Cardiac septum (tissue), 1 donor: ENCODE data around the gene VPS11. TPM values are rescaled to one million over a fixed set of nuclear protein-coding genes. Genes with fewer than 3 reads are reported as not detected.
A peak's percentile ranks its signal among the peaks of the same experiment; 100 is the strongest.

Experiments
- DNase-seq: peaks from one replicate; pipeline ENCODE4 v3.0.0-alpha.2; 2020; ENCODE audit warnings: low spot score
- intact Hi-C: fragments of 100-400 bp; cut with DNase I; formaldehyde crosslinking; loops from one replicate; pipeline ENCODE4 v1.14.0; 2022
- microRNA-seq: library from miRNA; unstranded; fragments of <30 nt; microRNA quantifications from one replicate; pipeline ENCODE4 v1.2.0, GENCODE V29; 2020
- total RNA-seq: library from RNA; stranded (reverse); fragmentation: NEBNext Ultra II Directional; extraction: Animal tissue kit (Norgen Biotek cat#: 25700); gene quantifications from one replicate; pipeline ENCODE4 v1.2.1, GENCODE V29; 2021
- donor health status: DM: no; HTN: no; CAD: no.

The VPS11 gene
- total RNA-seq, 1 donor from 2014 or later, result 18.5 TPM

DNA sequence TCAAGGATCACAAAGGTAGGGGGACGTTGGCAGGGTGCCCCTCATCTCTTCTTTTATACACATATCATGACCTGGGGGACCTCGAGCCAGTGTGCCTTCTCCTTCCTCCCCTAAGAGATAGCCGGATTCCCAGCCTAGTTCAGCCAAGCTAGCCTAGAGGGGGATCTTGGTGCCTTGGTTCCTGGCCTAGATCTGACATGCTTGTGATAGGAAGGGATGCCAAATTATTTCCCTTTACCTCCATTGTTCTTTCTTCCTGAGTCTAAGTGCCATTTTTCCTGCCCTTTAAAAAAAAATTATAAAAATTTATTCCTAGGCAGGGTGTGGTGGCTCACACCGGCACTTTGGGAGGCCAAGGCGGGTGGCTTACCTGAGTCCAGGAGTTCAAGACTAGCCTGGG, 46.7 kb downstream of the VPS11 start:
- no peak for DNase-seq
- intact Hi-C loops, result no loop called here

DNA sequence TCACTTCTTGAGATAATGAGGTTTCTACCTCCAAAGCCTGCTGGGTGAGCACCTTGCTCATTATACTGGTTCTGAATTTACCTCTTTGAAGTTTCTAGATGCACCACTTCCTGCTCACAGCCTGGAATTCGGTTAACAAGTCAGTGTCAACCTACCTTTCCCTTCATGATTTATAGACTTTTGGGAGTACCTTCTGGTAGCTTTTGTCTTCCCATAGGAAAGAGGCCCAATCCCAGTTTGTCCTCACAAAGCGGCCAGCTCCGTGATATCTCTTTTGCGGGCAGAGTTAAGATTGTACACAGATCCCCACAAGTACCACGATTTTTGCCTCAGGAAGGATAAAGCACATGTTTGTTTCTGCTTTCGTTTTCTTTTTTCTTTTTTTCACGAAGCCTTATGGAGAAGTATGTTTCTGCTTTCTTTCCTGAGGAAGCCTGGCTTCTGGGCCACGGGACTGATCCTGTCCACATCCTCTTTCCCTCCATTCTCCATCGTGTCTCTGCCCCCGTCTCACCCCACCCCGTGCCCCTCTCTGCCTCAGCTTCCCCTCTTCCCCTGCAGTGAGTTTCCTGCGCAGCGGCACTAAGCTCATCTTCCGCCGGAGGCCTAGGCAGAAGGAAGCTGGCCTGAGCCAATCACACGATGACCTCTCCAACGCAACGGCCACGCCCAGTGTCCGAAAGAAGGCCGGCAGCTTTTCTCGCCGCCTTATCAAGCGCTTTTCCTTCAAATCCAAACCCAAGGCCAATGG, 48.0 kb downstream of the VPS11 start:
- DNase-seq, result no peak
- intact Hi-C loops, result no loop called here

DNA sequence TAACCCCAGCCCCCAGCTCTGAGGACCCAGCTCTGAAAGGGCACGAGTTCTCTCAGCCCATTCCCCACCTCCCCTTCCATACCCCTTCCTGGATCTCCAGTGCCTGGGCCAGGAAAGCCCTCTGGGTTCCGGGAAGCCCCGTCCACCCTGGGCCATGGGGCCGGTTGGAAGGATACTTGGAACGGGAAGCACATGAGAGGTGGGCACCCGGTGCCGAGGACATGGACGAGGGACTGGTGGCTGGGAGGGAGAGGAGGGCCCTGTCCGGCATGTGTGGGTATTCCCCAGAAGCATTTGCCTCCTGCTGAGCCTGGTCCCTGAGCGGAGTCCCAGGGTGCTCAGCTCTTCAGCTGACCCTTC, 48.6 kb downstream of the VPS11 start:
- no peak for DNase-seq

DNA sequence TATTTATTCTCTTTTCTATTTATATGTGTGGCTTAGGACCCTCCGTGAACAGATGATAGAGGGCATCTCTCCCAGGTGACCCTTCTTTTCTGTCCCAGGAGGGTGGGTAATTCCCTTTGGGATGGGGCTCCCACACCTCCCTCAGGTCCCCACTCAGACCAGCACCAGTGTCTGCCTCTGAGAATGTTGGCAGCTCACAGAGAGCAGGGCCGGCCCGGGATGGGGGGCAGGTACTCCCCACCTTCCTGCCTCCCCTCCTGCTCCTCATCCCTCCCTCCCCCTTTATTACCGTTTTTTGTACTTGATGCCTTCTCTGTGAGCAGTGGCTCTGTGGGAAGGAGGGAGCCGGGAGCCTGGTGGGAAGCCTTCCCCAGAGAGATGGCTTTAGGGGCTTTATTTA, 49.0 kb downstream of the VPS11 start:
- intact Hi-C loops, result no loop called here
- DNase-seq, result no peak

More for the DNA sequence above, 48.6 kb downstream of the VPS11 start:
- intact Hi-C loops, result no loop called here

DNA sequence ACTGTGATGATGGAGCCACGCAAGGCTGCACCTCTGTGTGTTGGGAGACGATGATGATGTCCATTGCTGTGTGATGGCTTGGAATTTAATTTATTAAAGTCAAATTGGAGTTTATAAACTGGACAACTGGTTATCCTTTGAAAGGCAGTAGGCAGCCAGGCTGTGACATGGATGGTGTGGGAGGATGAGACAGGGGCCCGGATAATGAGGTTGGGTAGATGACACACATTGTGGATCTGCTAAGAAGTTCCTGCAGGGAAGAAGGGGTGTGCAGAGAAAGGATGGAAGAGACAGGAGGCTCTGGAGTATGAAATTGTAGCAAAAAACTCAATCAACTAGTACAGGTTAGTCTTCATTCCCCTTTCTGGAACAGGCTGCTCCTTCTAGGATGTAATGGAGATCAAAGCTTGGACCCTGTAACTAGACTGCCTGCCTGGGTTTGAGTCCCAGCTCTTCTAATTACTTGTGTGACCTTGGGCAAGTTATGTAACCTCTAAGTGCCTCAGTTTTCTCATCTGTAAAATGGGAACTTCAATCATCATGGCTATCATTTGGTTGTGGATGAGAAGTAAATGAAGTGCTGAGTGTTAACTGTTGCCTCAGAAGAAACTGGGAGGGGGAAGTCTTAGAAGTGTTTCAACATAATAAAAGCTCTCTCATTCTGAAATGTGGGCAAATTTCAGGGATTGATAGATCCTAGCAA, 49.5 kb downstream of the VPS11 start:
- intact Hi-C loops, result no loop called here
- DNase-seq, result no peak

DNA sequence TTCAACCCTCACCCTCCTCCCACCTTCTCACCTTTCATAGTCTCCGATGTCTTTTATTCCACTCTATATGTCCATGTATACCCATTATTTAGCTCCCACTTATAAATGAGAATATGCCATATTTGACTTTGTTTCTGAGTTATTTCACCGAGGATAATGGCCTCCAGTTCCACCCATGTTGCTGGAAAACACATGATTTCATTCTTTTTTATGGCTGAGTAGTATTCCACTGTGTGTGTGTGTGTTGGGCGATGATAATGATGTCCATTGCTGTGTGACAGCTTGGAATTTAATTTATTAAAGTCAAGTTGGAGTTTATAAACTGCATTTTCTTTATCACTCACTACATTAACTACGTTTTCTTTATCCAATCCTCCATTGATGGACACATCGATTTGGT, 50.6 kb downstream of the VPS11 start:
- intact Hi-C loops, result no loop called here
- no peak for DNase-seq

DNA sequence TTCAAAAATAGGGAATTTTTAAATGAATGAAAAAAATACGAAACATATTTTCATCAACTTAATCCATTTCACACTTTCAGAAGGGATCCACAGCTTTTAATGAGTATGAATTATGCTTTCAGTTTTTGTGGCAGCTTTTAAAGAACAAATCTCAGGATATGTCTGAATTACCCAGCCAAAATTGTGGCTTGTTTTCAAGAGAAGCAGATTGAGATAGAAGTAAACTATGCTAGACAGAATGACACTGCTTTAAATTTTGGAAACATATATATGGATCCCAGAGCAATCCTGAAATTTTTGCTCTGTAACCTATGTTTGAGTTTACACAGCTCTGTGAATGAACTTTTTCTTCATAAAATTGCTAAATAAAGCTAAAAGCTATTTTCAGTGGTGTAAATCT, 51.3 kb downstream of the VPS11 start:
- intact Hi-C loops, result no loop called here
- no peak for DNase-seq

DNA sequence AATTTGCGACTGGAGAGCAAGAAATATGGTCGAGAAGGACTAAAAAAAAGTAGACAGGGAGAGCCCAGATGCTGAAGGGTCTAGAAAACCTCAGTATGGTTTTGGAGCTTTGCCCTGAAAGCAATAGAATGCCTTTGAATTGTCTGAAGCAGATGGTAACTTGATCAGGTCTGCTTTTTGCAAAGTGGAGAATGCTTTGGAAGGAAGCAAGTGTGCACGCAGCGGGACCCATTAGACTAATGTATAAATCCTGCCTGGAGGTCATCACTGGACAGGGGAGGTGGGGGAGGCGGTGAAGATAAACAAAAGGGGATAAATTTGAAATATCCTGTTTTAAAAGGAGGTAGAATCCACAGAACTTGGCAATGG, 53.0 kb downstream of the VPS11 start:
- intact Hi-C loops, result loop anchor here (2.0 kb wide), 1 partner anchor 18 kb away; no protein-coding TSS in a partner anchor

DNA sequence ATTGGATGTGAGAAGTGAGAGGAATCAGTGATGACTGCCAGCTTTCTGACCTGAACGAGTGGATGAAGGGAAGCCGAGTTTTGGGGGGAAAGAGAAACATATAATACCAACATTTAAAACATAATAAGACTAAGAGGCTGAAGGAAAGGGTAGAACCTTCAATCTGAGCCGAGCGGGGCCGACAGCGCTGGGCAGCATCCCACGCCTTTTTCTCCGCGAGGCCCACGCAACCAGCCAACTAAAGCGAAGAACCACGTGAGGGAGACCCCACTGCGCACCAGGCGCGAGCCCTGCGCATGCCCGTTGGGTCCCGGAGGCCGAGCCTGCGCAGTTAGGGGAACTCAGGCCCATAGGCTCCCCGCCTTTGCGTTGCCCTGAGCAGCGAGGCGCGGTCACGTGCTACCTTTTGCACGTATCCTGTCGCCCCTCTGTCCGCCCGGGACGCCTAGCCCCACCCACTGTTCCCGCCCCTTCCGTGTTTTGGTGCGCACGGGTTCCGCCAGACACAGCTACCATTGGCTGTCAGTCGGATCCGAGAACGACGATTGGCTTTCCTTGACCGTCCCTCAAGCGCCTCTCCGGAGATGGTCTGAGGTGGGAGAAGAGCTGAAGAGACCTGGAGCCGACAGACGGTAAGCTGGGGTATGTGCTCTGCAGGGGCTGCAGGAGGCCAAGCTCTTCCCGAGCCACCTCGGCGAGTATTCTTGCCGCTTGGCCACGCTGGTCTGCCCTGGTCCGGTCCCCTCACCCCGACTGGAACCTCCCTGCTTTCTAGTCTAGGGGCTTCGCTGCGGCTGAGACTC, 53.6 kb downstream of the VPS11 start, which contains the start of gene HINFP:
Gene HINFP (plus strand): TSS at position 573 of the 803 bp plus-strand sequence. CDS start 5,365 bp downstream, outside the sequence.
- intact Hi-C loops, result loop anchor here (2.0 kb wide), 1 partner anchor 18 kb away; no protein-coding TSS in a partner anchor
- DNase-seq, result peak; percentile 100

More for the DNA sequence above, 53.0 kb downstream of the VPS11 start:
- no peak for DNase-seq

DNA sequence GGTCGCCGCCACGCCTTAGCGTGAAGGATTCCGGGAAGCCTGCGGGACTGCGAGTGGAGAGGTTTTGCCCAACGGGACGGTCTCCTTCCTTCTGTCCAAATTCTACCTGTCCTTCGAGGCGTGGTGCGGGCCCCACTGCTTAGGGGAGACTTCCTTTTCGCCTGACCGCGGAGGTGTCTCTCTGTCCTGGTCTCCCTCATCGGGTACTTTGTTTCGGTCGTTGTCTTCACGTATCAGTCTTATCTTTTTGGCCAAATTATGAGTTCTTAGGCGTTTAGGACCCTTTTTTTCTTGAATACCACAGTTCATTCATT, 54.1 kb downstream of the VPS11 start:
- intact Hi-C loops, result loop anchor here (2.0 kb wide), 1 partner anchor 19 kb away; no protein-coding TSS in a partner anchor

DNA sequence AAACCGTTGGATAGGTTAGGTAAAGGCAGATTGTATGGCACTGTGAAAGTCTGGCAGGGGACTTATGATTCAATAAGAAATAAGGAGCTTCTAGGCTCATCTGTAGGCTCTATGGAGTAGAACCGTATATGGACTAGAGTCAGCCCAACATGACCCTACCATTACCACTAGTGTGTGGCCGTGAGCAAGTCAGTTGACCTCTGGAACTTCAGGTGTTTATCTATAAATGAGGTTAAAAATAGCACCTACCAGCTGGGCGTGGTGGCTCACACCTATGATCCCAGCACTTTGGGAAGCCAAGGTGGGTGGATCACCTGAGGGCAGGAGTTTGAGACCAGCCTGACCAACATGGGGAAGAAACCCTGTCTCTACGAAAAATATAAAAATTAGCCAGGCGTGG, 58.2 kb downstream of the VPS11 start:
- no peak for DNase-seq
- intact Hi-C loops, result no loop called here

More for the DNA sequence above, 54.1 kb downstream of the VPS11 start:
- DNase-seq, result no peak

DNA sequence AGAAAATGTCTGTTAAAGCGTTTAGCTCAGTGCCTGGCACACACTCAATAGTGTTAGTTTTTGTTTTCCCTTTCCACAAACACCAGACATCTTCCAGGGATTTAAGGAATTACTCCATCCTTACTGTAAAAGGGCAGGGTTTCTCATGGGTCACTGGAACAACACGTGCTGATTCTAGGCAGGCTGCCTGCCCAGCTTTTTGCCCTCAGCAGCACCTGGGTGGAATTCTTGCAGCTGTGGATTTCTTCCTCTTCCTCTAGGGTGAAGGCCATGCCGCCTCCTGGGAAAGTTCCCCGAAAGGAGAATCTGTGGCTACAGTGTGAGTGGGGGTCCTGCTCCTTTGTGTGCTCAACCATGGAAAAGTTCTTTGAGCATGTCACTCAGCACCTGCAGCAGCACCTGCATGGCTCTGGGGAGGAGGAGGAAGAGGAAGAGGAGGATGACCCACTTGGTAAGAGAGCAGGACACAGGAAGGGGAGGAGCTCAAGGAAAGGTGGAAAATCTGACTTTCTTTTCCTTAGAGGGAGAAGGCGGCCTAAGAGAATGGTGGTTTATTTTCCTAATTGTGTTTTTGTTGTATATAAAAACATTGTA, 59.2 kb downstream of the VPS11 start:
- DNase-seq, result no peak
- intact Hi-C loops, result no loop called here

DNA sequence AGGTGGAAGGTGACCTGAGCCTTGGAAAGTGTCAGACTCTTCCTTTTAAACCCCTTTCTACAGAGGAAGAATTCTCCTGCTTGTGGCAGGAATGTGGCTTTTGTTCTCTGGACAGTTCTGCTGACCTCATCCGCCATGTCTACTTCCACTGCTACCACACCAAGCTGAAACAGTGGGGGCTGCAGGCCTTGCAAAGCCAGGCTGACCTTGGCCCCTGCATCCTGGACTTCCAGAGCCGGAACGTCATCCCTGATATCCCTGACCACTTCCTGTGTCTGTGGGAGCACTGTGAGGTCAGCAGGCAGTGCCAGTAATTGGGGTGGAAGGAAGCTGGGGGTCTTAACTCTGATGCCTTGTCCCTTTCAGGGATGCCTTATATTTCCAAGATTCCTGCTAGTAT, 63.0 kb downstream of the VPS11 start:
- no peak for DNase-seq
- intact Hi-C loops, result no loop called here

Small RNA genes within 50 kb of the gene (microRNA-seq; reads per million reads assigned to microRNA genes)
- gene MIR3656, result not detected

Other genes starting within 250 kb of the VPS11 start
- not detected for gene CXCR5, start 183.9 kb upstream of the VPS11 start, total RNA-seq
- 41.4 TPM for gene BCL9L, start 141.9 kb upstream of the VPS11 start, total RNA-seq
- gene UPK2, start 111.5 kb upstream of the VPS11 start, total RNA-seq, result not detected
- gene FOXR1, start 96.1 kb upstream of the VPS11 start, total RNA-seq, result not detected
- 15.0 TPM for gene CENATAC, start 69.7 kb upstream of the VPS11 start, total RNA-seq
- 572 TPM for gene RPS25, start 49.5 kb upstream of the VPS11 start, total RNA-seq
- gene TRAPPC4, start 49.1 kb upstream of the VPS11 start, total RNA-seq, result 42.4 TPM
- 3.9 TPM for gene SLC37A4, start 36.9 kb upstream of the VPS11 start, total RNA-seq
- gene HYOU1, start 10.6 kb upstream of the VPS11 start, total RNA-seq, result 90.7 TPM
- 14.7 TPM for gene HMBS, start 17.1 kb downstream of the VPS11 start, total RNA-seq
- gene DPAGT1, start 34.0 kb downstream of the VPS11 start, total RNA-seq, result 18.9 TPM
- 11.8 TPM for gene C2CD2L, start 39.5 kb downstream of the VPS11 start, total RNA-seq
- gene HINFP, start 53.8 kb downstream of the VPS11 start, total RNA-seq, result 14.5 TPM
- 1.0 TPM for gene ABCG4, start 81.2 kb downstream of the VPS11 start, total RNA-seq
- gene NLRX1, start 100.9 kb downstream of the VPS11 start, total RNA-seq, result 25.4 TPM
- gene NHERF4, start 117.7 kb downstream of the VPS11 start, total RNA-seq, result not detected
- gene CBL, start 138.5 kb downstream of the VPS11 start, total RNA-seq, result 13.4 TPM
- gene MCAM, start 249.3 kb downstream of the VPS11 start, total RNA-seq, result 110 TPM